ENCODE measurements around the gene NSUN7. TPM values are rescaled to one million over a fixed set of nuclear protein-coding genes. Genes with fewer than 3 reads are reported as not detected.

NSUN7 gene
- total and polyA plus RNA-seq, 2 of the 13 experiments (the other 11 are each of a cell fraction or from before 2014, with no cell fraction given): 0.05 TPM; not detected in 1

- TF ChIP-seq NFAT5 (CRISPR knock-in tag; IDR thresholded peaks at IDR 0.05) (no peak), ZBTB25 (CRISPR knock-in tag; IDR thresholded peaks at IDR 0.05) (no peak), ZNF782 (CRISPR knock-in tag; IDR thresholded peaks at IDR 0.05; ENCODE audit: borderline replicate concordance) (no peak), ZNF713 (CRISPR knock-in tag; IDR thresholded peaks at IDR 0.05) (no peak), ZNF451 (CRISPR knock-in tag; IDR thresholded peaks at IDR 0.05) (no peak), PHF8 (CRISPR knock-in tag; IDR thresholded peaks at IDR 0.05) (no peak), MED13 (CRISPR knock-in tag; IDR thresholded peaks at IDR 0.05) (no peak), ZNF101 (CRISPR knock-in tag; IDR thresholded peaks at IDR 0.05; ENCODE audit: borderline replicate concordance, low read depth) (no peak), HNF1B (CRISPR knock-in tag; IDR thresholded peaks at IDR 0.05) (no peak)
Observed at GRCh38 chr4:40846532-40846931, 96.8 kb downstream of the NSUN7 start (continued).

Measured in HepG2 (cell line).